ENCODE measurements around the gene CSF2RB. TPM values are rescaled to one million over a fixed set of nuclear protein-coding genes. Genes with fewer than 3 reads are reported as not detected.
A peak's percentile ranks its signal among the peaks of the same experiment; 100 is the strongest.

Gene CSF2RB
- total RNA-seq = 10 to 100 TPM; 11.5 to 47.5 TPM
- polyA plus RNA-seq (ENCODE audit: insufficient read length in 6 of 6) = 1 to 10 TPM; 2.5 to 3.9 (median 3.5) TPM
- long read RNA-seq, donor 1 = 0 reads
- long read RNA-seq, donor 2 = 0 reads
- long read RNA-seq, donor 3 = 0 reads
- long read RNA-seq, donor 4, partial matches to known transcripts = 2 of 3 reads
- long read RNA-seq, donor 4, other reads (novel, unspliced or antisense) = 1 of 3 reads
- long read RNA-seq, donor 5 = 0 reads
- long read RNA-seq, donor 6 = 0 reads
- long read RNA-seq, donor 7, full-length matches to known transcripts = 2 of 2 reads
- long read RNA-seq, donor 7, partial matches to known transcripts = 0 of 2 reads
- long read RNA-seq, donor 7, other reads (novel, unspliced or antisense) = 0 of 2 reads
- long read RNA-seq, donor 8 = 0 reads
- long read RNA-seq, donor 9 = 0 reads
- long read RNA-seq, donor 10, partial matches to known transcripts = 1 of 1 reads
- long read RNA-seq, donor 10, other reads (novel, unspliced or antisense) = 0 of 1 reads
- long read RNA-seq, donor 11 = 0 reads
- long read RNA-seq, donor 12 = 0 reads

DNA sequence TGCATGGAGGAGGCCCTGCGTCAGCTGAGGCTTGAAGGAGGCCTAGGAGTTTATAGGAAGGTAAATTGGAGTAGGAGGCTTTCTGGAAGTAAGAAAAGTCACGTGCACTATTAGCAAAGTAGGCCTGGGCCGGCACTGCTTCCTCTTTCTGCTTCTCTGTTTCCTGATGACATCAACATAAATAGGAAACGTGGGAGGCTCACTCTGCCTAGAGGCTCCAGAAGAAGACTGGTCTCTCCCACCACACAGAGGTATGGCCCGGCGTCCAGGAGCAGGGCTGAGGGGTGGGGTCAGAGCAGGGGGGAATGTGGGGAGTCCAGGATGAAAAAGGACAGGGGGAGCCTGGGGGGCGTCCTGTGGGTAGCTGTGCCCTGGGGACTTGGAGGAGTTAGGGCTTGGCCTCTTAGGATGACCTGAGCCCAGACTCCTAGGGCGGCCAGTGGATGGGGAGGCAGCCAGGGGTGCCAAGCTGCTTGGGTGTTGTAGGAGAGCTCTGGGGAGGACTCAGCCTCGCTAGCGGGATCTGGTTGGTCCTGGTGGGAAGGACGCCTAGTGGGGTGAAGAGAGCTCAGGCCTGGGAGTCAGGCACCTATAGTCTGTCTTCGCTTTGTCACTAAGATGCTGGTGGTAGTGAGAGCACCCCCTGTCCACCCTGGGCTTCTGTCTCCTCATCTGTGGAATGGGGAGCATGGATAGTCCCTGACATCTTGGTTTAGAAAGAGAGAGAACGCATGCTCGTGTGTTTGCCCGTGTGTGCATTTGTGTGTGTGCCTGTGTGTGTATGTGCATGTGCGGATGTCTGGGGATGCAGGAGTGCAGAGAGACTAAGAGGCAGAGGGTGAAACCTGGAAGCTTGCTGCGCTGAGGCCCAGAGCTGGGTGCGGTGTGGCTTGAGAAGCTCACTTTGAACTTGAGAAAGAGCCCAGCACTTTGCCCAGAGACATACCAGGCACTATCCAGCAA is at the start of gene CSF2RB:
Gene CSF2RB, plus strand, starts transcription at position 202 of the 963 bp plus-strand sequence. CDS start 8,580 bp downstream, outside the sequence.
- Histone ChIP-seq H3K4me3 (peak within 1 kb of the TSS; percentile 21 to 60), H3K27ac (peak within 1 kb of the TSS; percentile 53 to 90), H3K36me3 (no peaks in the 10 kb centered on the region), H3K4me1 (peaks cover 0 to 54% of the 10 kb centered on the region in 2 donors), H3K9me3 (no peaks in the 10 kb centered on the region), H3K27me3 (no peaks in the 10 kb centered on the region)
- TF ChIP-seq, protein P1, sequence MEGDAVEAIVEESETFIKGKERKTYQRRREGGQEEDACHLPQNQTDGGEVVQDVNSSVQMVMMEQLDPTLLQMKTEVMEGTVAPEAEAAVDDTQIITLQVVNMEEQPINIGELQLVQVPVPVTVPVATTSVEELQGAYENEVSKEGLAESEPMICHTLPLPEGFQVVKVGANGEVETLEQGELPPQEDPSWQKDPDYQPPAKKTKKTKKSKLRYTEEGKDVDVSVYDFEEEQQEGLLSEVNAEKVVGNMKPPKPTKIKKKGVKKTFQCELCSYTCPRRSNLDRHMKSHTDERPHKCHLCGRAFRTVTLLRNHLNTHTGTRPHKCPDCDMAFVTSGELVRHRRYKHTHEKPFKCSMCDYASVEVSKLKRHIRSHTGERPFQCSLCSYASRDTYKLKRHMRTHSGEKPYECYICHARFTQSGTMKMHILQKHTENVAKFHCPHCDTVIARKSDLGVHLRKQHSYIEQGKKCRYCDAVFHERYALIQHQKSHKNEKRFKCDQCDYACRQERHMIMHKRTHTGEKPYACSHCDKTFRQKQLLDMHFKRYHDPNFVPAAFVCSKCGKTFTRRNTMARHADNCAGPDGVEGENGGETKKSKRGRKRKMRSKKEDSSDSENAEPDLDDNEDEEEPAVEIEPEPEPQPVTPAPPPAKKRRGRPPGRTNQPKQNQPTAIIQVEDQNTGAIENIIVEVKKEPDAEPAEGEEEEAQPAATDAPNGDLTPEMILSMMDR (IDR thresholded peaks at IDR 0.05) = no peak
- DNase-seq (peak in 1 of 4 donors; percentile 79), ATAC-seq (peak; percentile 88)
- intact Hi-C loops (cut with DNase I) = no loop called here

GRCh38 chr22:36863979-36864378 is 49.4 kb upstream of the CSF2RB start:
- Histone ChIP-seq H3K27ac (peak overlapping the region in 1 of 2 donors; percentile 96), H3K4me3 (no peak overlapping the region), H3K27me3 (no peaks in the 10 kb centered on the region), H3K36me3 (peaks cover 0 to 36% of the 10 kb centered on the region in 2 donors), H3K9me3 (no peaks in the 10 kb centered on the region), H3K4me1 (peaks cover 0 to 63% of the 10 kb centered on the region in 2 donors)
- ATAC-seq = no peak
- TF ChIP-seq, protein P1 (IDR thresholded peaks at IDR 0.05) = no peak
- no peak for DNase-seq
- intact Hi-C loops (cut with DNase I) = no loop called here

DNA sequence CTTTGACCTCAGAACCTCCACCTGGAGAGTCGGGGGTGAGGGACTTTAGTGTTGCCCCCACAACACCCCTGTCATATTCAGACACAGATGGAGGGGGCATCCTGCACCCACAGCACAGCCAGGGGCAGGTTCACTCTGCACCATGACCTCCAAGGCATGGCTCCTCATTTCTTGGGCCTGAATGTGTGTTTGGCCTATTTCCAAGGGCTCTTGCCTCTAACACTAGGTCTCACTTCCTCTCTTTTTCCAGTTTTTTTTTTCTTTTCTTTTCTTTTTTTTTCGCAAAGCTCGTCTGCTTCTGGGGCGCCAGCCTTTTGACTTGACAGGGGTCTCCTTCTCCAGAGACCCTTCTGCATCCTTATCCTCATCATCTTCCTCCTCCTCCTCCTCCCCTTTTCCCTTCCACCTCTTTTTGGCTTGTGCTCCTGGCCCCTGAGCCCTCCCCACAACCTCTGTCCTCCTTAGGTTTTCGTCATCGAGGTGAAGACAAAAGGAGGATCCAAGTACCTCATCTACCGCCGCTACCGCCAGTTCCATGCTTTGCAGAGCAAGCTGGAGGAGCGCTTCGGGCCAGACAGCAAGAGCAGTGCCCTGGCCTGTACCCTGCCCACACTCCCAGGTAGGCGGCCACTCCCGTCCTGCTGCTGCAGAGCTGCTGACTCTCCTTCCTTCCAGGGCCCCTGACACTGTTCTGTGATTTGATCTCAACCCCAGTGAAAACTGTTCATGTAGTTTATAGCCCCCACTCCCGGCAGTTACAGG is 48.8 kb upstream of the CSF2RB start:
- intact Hi-C loops (cut with DNase I) = no loop called here
- Histone ChIP-seq H3K9me3 (no peaks in the 10 kb centered on the region), H3K27me3 (no peaks in the 10 kb centered on the region), H3K36me3 (peaks cover 0 to 41% of the 10 kb centered on the region in 2 donors), H3K27ac (peak overlapping the region in 1 of 2 donors; percentile 96), H3K4me3 (no peak overlapping the region), H3K4me1 (peaks cover 0 to 56% of the 10 kb centered on the region in 2 donors)
- no peak for ATAC-seq
- TF ChIP-seq, protein P1 (IDR thresholded peaks at IDR 0.05) = no peak
- DNase-seq = no peak

- ATAC-seq (no peak), DNase-seq (peak in 1 of 4 donors; percentile 7)
- TF ChIP-seq, protein P1 (IDR thresholded peaks at IDR 0.05) = no peak
- H3K27me3 ChIP-seq = no peaks in the 10 kb centered on the region
- H3K27ac ChIP-seq = no peak overlapping the region
- H3K9me3 ChIP-seq = no peaks in the 10 kb centered on the region
- intact Hi-C loops (cut with DNase I) = no loop called here
- no peak overlapping the region for H3K4me3 ChIP-seq
- peaks cover 0 to 50% of the 10 kb centered on the region in 2 donors for H3K4me1 ChIP-seq
- H3K36me3 ChIP-seq = peaks cover 0 to 48% of the 10 kb centered on the region in 2 donors
Observed at GRCh38 chr22:36865346-36865745, 48.1 kb upstream of the CSF2RB start.

Measured in left lung (tissue), 14 donors.